ENCODE data around the gene CRISP3.
"Not testable (repeated sequence)": the region's sequence is repeated elsewhere in the genome, so short reads cannot be mapped to it uniquely, and the experiment has no call there.

CRISP3 gene, protein sequence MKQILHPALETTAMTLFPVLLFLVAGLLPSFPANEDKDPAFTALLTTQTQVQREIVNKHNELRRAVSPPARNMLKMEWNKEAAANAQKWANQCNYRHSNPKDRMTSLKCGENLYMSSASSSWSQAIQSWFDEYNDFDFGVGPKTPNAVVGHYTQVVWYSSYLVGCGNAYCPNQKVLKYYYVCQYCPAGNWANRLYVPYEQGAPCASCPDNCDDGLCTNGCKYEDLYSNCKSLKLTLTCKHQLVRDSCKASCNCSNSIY

DNA sequence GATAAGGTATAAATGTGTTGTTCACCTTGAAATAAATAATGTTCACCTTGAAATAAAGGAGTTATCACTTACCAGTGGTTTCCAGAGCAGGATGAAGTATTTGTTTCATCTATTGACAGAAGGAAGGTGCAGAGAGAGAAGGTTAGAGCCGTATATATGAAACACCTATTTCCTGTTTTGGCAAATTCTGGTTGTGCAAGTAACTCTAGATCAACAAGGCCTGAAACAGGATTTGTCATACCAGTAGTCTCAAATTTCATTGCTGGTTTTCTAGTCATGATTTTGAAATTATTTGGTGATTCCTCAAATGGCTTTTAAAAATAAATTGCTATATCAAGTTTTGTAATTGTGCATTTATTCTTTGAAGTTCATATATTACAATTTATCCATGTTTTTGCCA is at the start of gene CRISP3:
Gene CRISP3, minus strand, starts transcription at position 130 of the 400 bp plus-strand sequence. Its CDS starts 21 bp downstream, at position 109.
- DNase-seq = no peak

GRCh38 chr6:49790341-49790740 is 46.2 kb upstream of the CRISP3 start:
- DNase-seq = no peak

- DNase-seq = no peak
Measured at GRCh38 chr6:49787176-49787575, 43.0 kb upstream of the CRISP3 start, which contains the start of gene PGK2. Gene PGK2 (minus strand): TSS chr6:49787285. CDS start chr6:49787187, 98 bp downstream.

DNA sequence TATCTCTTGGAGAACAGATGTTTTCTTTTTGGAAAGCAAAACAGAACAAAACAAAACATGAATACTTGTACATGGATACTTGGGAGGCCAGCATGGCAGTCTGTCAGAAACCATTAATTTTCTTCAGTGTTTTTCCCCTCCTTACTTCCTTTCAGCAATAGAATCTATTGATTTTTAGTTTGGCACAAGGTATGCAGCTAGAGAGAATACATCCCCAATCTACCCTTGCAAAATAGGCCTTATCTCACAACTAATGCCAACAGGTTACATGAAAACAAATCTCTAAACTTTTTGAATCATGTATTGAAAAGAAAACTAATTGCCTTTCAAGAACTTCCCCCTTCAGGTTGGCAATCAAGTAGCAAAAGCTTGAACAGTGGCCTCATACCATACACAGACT is 40.1 kb upstream of the CRISP3 start:
- DNase-seq = no peak

GRCh38 chr6:49782725-49783124 is 38.5 kb upstream of the CRISP3 start:
- DNase-seq = no peak

DNA sequence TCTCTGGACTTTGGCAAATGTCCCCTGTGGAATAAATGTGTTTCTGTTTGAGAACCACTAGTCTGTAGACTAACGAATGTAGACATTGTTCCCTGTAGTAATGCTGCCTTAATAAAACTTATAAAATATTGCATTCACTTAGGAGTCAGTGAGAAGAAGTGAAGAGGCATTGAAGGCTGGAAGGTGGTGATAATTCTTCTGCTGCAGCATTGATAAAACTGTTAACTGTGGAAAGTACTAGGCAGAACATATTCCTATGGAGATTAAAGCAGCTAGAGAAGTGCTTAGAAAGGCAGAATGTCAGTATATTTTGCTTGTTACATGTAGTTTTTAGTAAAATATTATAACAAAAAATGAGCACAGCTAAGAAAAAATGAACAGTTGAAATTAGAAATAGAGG is 38.1 kb upstream of the CRISP3 start:
- DNase-seq = no peak

DNA sequence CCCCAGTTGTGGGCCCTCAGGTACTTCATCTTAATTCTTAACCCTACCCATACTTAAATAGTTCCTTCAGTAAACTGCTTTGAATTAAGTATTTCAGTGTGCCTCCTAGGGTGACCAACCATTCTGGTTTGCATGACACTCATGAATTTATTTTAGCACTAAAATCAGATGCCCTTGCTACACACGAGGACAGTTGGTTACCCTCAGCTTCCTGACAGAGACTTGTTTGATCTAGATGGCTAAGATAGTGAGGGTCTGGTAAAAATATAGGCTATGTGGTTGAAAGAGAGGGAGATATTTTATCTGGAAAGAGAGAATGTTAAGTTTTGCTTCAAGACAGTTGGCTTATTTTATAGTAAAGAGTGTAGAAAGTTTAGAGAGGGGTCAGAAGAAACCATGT is 32.3 kb upstream of the CRISP3 start:
- no peak for DNase-seq

- DNase-seq = no peak
Measured at GRCh38 chr6:49775043-49775442, 30.9 kb upstream of the CRISP3 start.

- no peak for DNase-seq
Measured at GRCh38 chr6:49772285-49772684, 28.1 kb upstream of the CRISP3 start.

- DNase-seq = no peak
Measured at GRCh38 chr6:49766762-49767161, 22.6 kb upstream of the CRISP3 start.

DNA sequence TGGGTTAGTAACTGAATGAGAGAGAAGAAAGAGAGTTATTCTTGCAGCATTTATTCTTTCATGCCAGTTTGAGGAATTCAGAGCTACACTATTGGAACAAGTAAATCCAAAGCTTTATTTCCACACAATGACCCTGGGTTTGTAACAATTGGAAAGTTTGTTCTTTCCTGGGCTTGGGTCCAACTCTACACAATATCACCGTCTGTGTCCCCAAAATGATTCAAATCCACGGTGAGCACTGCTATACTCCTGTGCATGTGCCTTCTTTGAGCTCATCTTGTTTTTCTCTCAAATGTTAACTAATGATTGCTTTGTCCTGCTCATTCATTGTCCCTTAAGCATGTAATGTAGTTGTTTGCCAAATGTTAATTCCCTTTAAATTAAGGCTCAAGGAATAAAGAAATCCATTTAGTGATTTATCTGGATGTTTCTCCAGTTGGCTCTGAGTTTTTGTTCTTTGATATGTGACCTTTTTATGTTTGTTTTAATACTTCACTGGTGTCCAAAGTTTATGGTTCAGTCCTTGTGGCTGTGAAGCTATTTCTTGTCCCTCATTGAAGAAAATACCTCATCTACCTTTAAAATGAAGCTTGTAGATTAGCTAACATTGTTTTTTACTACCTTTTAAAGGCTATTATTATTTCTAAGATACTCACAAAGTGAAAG is 20.5 kb upstream of the CRISP3 start:
- DNase-seq = no peak

DNA sequence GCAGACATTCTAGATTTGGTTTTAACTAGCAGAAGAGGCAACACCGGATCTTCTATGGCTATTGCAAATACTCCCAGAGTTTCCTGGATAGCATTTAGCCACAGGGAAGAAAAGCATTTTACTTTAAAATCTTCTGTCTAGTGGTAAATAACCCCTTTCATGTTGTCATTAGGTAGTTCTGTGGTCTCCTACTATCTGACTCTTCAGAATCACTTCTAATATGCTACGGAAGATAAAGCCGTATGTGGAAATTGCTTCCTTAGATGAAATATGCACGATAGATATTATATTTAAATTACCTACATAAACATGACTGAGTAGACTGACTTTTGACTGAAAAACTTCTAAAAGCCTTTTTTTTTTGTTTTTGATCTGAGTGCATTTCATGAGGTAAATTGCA is 759 bp downstream of the CRISP3 start:
- DNase-seq = no peak

- no peak for DNase-seq
Measured at GRCh38 chr6:49739423-49739822, 4.8 kb downstream of the CRISP3 start.

DNA sequence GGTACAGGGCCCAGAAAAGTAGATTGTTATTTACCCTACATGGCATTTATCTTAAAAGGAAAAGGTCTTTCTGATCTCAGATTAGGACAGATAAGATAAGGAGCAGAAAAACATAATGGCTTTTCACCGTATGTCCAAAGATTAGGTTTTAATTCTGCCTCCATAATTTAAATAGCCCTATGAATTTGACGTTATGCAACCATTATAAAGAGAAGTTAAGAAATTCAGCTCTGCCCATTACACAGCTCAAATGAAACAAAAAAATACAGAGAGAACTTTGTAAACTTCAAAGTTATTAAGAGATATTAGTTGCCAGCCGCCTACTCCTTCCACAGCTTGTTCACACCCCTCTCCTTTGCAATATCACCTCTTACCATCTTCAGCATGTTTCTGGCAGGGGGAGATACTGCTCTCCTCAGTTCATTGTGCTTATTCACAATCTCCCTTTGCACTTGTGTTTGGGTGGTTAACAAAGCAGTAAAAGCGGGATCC is 8.1 kb downstream of the CRISP3 start:
- DNase-seq = no peak

- DNase-seq = no peak
Measured at GRCh38 chr6:49733680-49734079, 10.5 kb downstream of the CRISP3 start.

DNA sequence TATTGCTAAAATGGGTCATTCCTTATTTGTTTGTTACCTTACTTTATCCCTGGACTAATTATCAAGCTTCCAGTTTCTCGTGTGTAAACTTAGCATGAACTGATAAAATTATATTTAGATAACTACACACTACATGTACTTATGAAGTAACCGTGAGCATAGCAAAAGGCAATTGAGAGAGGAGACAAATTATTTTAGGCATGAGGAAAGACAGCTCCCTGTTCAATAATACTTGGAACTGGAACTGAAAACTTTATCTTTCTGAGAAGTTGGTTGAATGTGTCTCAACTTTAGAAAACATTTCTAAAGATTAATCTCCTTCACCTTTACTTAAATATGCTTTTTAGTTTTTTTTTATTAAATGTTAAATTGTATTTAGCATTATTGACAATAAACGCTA is 11.4 kb downstream of the CRISP3 start:
- DNase-seq = no peak

GRCh38 chr6:49730251-49730650 is 13.9 kb downstream of the CRISP3 start:
- DNase-seq = no peak

DNA sequence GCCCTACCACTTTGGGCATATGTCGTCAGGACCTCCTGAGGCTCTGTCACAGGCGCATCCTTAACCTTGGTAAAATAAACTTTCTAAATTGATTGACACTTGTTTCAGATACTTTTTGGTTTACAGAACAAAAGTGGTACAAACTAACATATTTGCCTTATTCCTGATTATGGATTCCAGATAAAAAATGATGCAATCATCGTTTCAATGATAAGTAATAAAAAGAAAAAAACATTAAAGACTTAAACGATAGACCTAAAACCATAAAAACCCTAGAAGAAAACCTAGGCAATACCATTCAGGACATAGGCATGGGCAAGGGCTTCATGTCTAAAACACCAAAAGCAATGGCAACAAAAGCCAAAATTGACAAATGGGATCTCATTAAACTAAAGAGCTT is 20.3 kb downstream of the CRISP3 start:
- DNase-seq = not testable (repeated sequence)

DNA sequence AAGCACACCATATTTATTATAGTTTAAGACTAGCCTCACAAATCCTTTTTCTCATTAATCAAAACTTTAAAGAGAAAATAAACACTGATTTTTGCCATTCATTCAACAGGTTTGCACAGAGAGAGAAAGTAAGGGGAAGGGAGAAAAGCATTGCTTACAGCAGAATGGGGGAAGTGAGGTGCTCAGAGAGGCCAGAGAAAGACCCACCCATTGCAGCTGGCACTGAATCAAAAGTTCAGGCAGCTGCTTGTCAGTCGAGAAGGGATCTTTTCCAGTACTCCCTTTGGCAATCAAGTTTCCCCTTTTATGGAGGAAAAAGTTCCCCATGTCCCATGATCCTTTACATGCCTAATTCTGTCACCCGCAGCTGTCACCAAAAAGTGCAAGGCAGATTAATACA is 22.9 kb downstream of the CRISP3 start:
- DNase-seq = no peak

DNA sequence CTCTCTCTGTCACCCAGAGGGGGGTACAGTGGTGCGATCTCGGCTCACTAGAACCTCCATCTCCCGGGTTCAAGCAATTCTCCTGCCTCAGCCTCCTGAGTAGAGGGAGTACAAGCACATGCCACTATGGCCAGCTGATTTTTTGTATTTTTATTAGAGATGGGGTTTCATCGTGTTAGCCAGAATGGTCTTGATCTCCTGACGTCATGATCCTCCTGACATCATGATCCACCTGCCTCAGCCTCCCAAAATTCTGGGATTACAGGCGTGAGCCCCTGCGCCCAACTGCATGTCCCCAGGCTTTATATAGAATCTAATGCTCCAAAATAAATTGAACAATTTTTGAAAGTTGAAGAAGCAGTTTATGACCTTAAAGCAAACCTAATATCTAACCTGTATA is 23.8 kb downstream of the CRISP3 start:
- no peak for DNase-seq

- no peak for DNase-seq
Measured at GRCh38 chr6:49713346-49713745, 30.8 kb downstream of the CRISP3 start, which contains the start of gene CRISP2. Gene CRISP2 (minus strand): TSS chr6:49713543. CDS start chr6:49709196, 4,347 bp downstream.

- DNase-seq = no peak
Measured at GRCh38 chr6:49698478-49698877, 45.7 kb downstream of the CRISP3 start.

GRCh38 chr6:49693512-49693911 is 50.7 kb downstream of the CRISP3 start:
- DNase-seq = no peak

GRCh38 chr6:49692534-49692933 is 51.7 kb downstream of the CRISP3 start:
- DNase-seq = no peak

Measured in activated CD4-positive, alpha-beta T cell treated with anti-CD3 and anti-CD28 coated beads for 4 hours (primary cell).